Coronary artery (tissue), 2 donors: ENCODE measurements around the gene FLT3LG.
"Not testable (repeated sequence)": the region's sequence is repeated elsewhere in the genome, so short reads cannot be mapped to it uniquely, and the experiment has no call there.

Experiments used
- DNase-seq: peaks from one replicate; pipeline ENCODE4 v3.0.0-alpha.2; 2017; ENCODE audit warnings: low spot score
- H3K27ac ChIP-seq, 2 donors: fragments of 200-600 bp; sonication (generic); one replicate each; pipeline ENCODE4 v1.5.1; 2016 to 2019
- H3K4me3 ChIP-seq: fragments of 200-600 bp; sonication (generic); 2 replicates; pipeline ENCODE4 v1.5.1; 2016; ENCODE audit warnings: mild to moderate bottlenecking, moderate library complexity
- TF ChIP-seq, protein P1 (sequence below): fragments of 200-600 bp; sonication (generic); IDR thresholded peaks from one replicate; pipeline ENCODE4 v1.5.1; 2019; ENCODE audit warnings: antibody characterized with exemption

FLT3LG gene

DNA sequence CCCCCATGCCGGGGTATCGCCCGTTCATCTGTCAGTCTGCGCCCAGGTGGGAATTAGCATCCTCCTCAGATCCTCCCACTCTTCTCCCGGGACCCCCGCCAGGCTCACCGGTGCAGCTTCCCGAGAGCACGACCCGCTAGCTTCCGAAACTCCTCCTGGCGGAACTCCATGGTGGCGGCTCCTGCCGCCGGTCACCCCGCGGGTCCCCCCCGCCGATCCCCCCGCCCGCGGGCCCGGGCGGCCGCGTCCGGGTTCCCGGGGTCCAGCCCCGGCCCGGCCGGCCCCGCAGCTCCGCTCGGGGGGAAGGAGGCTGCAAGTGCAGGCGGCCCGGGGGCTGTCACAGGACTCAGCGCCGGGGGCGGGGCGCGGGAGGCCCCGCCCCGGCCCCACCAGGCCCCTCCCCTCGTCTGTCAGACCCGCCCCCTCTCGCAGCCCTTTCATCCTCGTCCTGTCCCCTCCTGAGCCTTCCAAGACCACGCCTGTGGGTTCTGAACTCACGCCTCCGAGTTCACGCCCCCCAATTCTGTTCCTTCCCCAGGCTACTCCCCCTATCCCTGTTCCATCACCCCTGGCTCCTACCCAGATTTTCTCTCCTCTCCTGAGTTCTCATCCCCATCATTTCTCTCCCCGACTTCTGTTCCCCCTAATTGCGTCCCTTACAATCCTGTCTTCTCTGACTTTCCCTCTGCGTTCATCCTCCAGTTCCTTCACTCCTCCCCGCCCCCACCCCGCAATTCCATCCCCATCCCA lies 32.6 kb upstream of the FLT3LG start, which contains the start of gene SLC17A7:
SLC17A7 (minus strand) TSS at position 318 of the 750 bp plus-strand sequence; CDS start at position 170, 148 bp downstream.
- H3K27ac ChIP-seq = peak within 1 kb of the TSS in 1 of 2 donors; percentile 90
- H3K4me3 ChIP-seq = peak within 1 kb of the TSS; percentile 80

DNA sequence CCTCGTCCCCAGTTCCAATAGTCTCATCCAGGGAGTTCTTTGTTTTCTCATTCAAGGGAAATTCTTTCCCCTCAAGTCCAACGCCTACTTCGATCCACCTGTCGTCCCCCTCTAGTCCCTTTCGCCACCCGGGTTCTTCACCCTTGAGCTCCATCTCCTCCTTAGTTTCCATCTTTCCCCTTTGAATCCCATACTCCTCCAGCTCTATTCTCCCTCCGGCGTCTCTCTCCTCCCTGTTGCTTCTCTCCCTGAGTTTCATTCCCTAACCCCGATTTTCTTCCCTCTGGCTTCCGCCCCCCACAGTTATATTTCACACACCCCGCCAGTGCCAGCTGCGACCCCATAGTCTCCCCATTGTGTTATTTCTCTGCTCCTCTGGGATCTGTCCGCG lies 32.1 kb upstream of the FLT3LG start:
- H3K27ac ChIP-seq = peak overlapping the region in 1 of 2 donors; percentile 90
- DNase-seq = no peak
- peak overlapping the region; percentile 80 for H3K4me3 ChIP-seq
- TF ChIP-seq, protein P1, sequence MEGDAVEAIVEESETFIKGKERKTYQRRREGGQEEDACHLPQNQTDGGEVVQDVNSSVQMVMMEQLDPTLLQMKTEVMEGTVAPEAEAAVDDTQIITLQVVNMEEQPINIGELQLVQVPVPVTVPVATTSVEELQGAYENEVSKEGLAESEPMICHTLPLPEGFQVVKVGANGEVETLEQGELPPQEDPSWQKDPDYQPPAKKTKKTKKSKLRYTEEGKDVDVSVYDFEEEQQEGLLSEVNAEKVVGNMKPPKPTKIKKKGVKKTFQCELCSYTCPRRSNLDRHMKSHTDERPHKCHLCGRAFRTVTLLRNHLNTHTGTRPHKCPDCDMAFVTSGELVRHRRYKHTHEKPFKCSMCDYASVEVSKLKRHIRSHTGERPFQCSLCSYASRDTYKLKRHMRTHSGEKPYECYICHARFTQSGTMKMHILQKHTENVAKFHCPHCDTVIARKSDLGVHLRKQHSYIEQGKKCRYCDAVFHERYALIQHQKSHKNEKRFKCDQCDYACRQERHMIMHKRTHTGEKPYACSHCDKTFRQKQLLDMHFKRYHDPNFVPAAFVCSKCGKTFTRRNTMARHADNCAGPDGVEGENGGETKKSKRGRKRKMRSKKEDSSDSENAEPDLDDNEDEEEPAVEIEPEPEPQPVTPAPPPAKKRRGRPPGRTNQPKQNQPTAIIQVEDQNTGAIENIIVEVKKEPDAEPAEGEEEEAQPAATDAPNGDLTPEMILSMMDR = no peak

More for the DNA sequence above, 32.6 kb upstream of the FLT3LG start, which contains the start of gene SLC17A7:
- TF ChIP-seq, protein P1 = no peak
- DNase-seq = no peak

DNA sequence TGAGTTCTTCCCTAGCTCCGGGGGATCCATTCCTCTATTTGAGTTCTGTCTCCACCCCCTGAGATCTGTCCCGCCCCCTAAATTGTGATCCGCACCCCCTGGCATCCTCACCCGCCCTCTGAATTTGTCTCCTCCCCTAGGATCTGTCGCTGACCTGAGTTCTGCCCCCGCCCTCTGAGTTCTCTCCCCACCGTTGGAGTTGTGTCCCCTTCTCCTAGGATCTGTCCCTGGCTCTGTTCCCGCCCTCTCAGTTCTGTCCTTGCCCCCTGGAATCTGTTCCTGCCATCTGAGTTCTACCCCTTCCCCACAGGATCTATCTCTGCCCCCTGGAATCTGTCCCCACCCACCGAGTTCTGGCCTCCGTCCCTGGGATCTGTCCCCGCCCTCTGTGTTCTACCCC lies 31.7 kb upstream of the FLT3LG start:
- peak overlapping the region; percentile 80 for H3K4me3 ChIP-seq
- DNase-seq = no peak
- peak overlapping the region in 1 of 2 donors; percentile 90 for H3K27ac ChIP-seq
- TF ChIP-seq, protein P1 = no peak

DNA sequence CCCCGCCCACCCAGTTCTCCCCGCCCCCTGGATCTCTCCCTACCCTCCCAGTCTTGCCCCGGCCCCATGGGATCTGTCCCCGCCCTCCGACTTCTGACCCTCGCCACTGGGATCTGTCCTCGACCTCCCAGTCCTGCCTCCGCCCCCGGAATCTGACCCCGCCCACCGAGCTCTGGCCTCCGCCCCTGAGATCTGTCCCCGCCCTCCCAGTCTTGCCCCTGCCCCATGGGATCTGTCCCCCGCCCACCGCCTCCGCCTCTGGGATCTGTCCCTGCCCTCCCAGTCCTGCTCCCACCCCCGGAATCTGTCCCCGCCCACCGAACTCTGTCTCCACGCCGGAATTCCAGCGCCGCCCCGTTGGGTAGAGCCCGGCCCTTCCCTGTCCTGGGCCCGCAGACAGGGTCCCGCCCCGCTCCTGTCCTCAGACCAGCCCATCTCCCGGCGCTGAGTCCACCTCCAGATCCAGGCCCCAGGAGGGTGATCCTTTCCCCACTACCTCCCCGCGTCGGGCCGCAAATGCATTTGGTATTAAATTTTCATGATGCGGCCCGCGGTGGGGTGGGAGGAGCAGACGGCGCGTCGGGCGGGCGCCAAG lies 31.1 kb upstream of the FLT3LG start:
- peak overlapping the region; percentile 64 to 90 for H3K27ac ChIP-seq

DNA sequence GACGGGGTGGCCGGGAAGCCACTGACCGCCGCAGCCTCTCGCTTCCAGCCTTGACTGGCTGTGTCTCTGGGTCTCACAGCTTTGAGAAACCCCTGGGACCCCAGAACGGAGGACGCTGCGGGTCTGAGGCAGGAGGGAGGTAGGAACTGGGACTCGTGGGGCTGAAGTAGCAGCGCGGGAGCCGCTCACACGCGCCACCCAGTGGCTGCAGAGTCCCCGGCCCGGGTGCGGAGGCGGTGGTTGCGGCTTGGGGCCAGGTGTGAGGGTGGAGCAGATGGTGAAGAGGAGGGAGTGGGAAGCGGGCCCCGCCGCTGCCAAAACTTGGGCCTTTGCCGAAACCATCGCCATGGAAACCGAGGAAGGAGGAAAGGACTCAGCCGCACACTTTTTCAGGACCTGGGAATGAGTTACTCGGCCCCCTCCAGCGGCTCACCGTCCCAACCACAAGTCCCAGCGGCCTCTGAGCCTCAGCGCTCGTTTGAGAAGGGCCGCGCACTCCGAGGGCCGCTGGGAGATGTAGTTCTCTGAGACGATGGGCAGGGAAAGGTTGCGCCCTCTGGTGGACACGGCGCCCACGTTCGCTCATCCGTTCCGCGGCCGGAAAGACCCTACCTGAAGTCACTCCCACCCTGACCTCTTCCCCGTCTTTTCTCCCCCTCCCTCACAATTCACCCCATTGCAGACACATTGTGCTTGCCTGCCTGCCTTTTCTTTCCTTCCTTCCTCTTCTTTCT lies 30.5 kb upstream of the FLT3LG start:
- H3K27ac ChIP-seq = peak overlapping the region; percentile 64 to 90

More for the DNA sequence above, 31.1 kb upstream of the FLT3LG start:
- peak; percentile 96 for DNase-seq
- peak overlapping the region; percentile 80 for H3K4me3 ChIP-seq
- TF ChIP-seq, protein P1 = no peak

DNA sequence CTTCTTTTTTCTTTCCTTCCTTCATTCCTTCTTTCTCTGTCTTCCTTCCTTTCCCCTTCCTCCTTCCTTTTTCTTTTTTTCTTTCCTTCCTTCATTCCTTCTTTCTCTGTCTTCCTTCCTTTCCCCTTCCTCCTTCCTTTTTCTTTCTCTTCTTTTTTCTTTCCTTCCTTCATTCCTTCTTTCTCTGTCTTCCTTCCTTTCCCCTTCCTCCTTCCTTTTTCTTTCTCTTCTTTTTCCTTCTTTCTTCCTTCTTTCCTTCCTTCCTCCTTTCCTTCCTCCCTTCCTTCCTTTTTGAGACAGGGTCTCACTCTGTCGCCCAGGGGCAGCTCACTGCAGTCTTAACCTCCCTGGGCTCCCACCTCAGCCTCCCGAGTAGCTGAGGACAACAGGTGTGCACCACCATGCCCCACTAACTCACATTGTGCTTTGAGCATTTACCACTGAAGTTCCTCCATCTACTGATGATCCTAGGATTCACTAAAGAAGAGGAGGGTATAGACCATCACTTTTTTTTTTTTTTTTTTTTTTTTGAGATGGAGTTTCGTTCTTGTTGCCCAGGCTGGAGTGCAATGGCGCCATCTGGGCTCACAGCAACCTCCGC lies 29.8 kb upstream of the FLT3LG start:
- H3K27ac ChIP-seq = not testable (repeated sequence)

More for the DNA sequence above, 30.5 kb upstream of the FLT3LG start:
- DNase-seq = peak; percentile 94
- TF ChIP-seq, protein P1 = peak; percentile 90
- peak overlapping the region; percentile 80 for H3K4me3 ChIP-seq

DNA sequence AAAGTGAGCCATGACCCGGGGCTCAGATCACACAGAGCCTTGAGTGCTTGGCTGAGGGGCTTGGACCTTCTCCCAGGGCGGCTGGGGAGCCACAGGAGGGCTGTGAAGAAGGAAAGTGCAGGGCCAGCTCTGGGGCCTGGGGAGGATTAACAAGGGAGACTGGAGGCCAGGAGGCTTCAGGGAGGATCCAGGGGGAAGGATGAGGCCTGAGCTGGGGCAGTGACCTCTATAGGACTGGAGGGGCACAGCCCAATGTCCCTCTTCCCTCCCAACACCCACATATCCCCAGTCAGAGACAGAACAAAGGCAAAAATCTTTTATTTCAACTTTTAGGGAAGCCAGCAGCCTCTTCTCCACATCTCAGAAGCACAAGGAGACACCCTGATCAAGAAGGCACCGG lies 28.0 kb upstream of the FLT3LG start:
- no peak overlapping the region for H3K4me3 ChIP-seq

More for the DNA sequence above, 29.8 kb upstream of the FLT3LG start:
- H3K4me3 ChIP-seq, DNase-seq: not testable (repeated sequence)

More for the DNA sequence above, 28.0 kb upstream of the FLT3LG start:
- H3K27ac ChIP-seq = no peak overlapping the region
- TF ChIP-seq, protein P1 = no peak
- no peak for DNase-seq
